Uterus (tissue), 2 donors: ENCODE measurements around the gene ZMAT3.
"Not testable (repeated sequence)": the region's sequence is repeated elsewhere in the genome, so short reads cannot be mapped to it uniquely, and the experiment has no call there.

Experiments used
- CTCF ChIP-seq, 4 experiments: fragments of 200-600 bp in 2 of 4; fragments of 450-650 bp in 2 of 4; sonication (generic) in 2 of 4; IDR thresholded peaks; one replicate each; pipeline ENCODE4 v1.5.1; 2016 to 2019; ENCODE audit warnings: antibody characterized with exemption in 4 of 4, mild to moderate bottlenecking in 2 of 4, moderate library complexity in 1 of 4
- POLR2A ChIP-seq, 2 donors: fragments of 450-650 bp; IDR thresholded peaks; one replicate each; pipeline ENCODE4 v1.6.1; 2016; ENCODE audit warnings: antibody characterized with exemption in 2 of 2, mild to moderate bottlenecking in 1 of 2, moderate library complexity in 1 of 2

DNA sequence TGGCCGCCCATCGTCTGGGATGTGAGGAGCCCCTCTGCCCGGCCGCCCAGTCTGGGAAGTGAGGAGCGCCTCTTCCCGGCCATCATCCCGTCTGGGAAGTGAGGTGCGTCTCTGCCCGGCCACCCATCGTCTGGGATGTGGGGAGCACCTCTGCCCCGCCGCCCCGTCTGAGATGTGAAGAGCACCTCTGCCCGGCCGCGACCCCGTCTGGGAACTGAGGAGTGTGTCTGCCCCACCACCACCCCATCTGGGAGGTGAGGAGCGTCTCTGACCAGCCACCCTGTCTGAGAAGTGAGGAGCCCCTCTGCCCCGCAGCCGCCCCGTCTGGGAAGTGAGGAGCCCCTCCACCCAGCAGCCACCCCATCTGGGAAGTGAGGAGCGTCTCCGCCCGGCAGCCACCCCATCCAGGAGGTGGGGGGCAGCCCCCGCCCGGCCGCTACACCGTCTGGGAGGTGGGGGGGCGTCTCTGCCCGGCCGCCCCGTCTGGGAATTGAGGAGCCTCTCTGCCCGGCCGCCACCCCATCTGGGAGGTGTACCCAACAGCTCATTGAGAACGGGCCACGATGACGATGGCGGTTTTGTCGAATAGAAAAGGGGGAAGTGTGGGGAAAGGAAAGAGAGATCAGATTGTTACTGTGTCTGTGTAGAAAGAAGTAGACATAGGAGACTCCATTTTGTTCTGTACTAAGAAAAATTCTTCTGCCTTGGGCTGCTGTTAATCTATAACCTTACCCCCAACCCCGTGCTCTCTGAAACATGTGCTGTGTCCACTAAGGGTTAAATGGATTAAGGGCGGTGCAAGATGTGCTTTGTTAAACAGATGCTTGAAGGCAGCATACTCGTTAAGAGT lies 38.9 kb downstream of the ZMAT3 start:
- not testable (repeated sequence) for TF ChIP-seq CTCF, POLR2A (IDR thresholded peaks at IDR 0.05)
